Lower leg skin (tissue), 4 donors: ENCODE measurements around the gene ADD2. TPM values are rescaled to one million over a fixed set of nuclear protein-coding genes. Genes with fewer than 3 reads are reported as not detected.
"Not testable (repeated sequence)": the region's sequence is repeated elsewhere in the genome, so short reads cannot be mapped to it uniquely, and the experiment has no call there.

Experiments
- DNase-seq, 2 donors: peaks; one replicate each; pipeline ENCODE4 v3.0.0-alpha.2; 2019; ENCODE audit warnings: low spot score in 2 of 2
- H3K4me3 ChIP-seq: fragments of 200-600 bp; sonication (generic); 2 replicates; pipeline ENCODE4 v1.5.1; 2017; ENCODE audit warnings: mild to moderate bottlenecking, low read depth; ENCODE audit not compliant: poor library complexity, severe bottlenecking
- POLR2A ChIP-seq, 2 donors: fragments of 450-650 bp; IDR thresholded peaks; one replicate each; pipeline ENCODE4 v1.6.1; 2016 to 2017; ENCODE audit warnings: antibody characterized with exemption in 2 of 2, mild to moderate bottlenecking in 1 of 2, moderate library complexity in 1 of 2
- WGBS, 2 donors: methylation state at CpG; one replicate each; pipeline ENCODE4 v1.1.5; 2018; 5-methylcytosine and 5-hydroxymethylcytosine counted together
- intact Hi-C: fragments of 100-400 bp; cut with DNase I; formaldehyde crosslinking; loops from one replicate; pipeline ENCODE4 v1.15.0; 2023; ENCODE audit warnings: low total_unique reads
- total RNA-seq, 4 donors: library from RNA; depleted of rRNA; stranded (reverse); fragments of >200 nt; gene quantifications; one replicate each; pipeline ENCODE4 v1.1.0, GENCODE V29; 2016
- TF ChIP-seq, protein P1 (sequence below), 3 donors: fragments of 450-650 bp; IDR thresholded peaks; one replicate each; pipeline ENCODE4 v1.5.1; 2016; ENCODE audit warnings: antibody characterized with exemption in 3 of 3, mild to moderate bottlenecking in 3 of 3, moderate library complexity in 2 of 3

ADD2 gene
- total RNA-seq, 4 donors from 2014 or later: 0.17 to 1.2 (median 0.54) TPM

GRCh38 chr2:70799706-70800105 lies 31.7 kb upstream of the ADD2 start:
- no peak for DNase-seq
- intact Hi-C loops: no loop called here
- no peak overlapping the region for H3K4me3 ChIP-seq
- TF ChIP-seq, protein P1, sequence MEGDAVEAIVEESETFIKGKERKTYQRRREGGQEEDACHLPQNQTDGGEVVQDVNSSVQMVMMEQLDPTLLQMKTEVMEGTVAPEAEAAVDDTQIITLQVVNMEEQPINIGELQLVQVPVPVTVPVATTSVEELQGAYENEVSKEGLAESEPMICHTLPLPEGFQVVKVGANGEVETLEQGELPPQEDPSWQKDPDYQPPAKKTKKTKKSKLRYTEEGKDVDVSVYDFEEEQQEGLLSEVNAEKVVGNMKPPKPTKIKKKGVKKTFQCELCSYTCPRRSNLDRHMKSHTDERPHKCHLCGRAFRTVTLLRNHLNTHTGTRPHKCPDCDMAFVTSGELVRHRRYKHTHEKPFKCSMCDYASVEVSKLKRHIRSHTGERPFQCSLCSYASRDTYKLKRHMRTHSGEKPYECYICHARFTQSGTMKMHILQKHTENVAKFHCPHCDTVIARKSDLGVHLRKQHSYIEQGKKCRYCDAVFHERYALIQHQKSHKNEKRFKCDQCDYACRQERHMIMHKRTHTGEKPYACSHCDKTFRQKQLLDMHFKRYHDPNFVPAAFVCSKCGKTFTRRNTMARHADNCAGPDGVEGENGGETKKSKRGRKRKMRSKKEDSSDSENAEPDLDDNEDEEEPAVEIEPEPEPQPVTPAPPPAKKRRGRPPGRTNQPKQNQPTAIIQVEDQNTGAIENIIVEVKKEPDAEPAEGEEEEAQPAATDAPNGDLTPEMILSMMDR (IDR thresholded peaks at IDR 0.05): no peak
- 87 to 96% methylated on average over 2 of the region's 2 CpGs for WGBS, 2 donors

- H3K4me3 ChIP-seq, DNase-seq, intact Hi-C loops: not testable (repeated sequence)
- WGBS, 2 donors: 80 to 86% methylated on average over 3 of the region's 3 CpGs
These were observed 30.0 kb upstream of the ADD2 start for GRCh38 chr2:70797996-70798395.

GRCh38 chr2:70797506-70797905 lies 29.5 kb upstream of the ADD2 start:
- TF ChIP-seq, protein P1 (IDR thresholded peaks at IDR 0.05): no peak
- TF ChIP-seq POLR2A (IDR thresholded peaks at IDR 0.05): no peak
- intact Hi-C loops: no loop called here
- DNase-seq: no peak
- 36 to 40% methylated on average over 2 of the region's 2 CpGs for WGBS, 2 donors
- no peak overlapping the region for H3K4me3 ChIP-seq

- WGBS, 2 donors: 74 to 85% methylated on average over 1 of the region's 1 CpG
- H3K4me3 ChIP-seq: no peak overlapping the region
- DNase-seq: no peak
- no peak for TF ChIP-seq POLR2A (IDR thresholded peaks at IDR 0.05)
- TF ChIP-seq, protein P1 (IDR thresholded peaks at IDR 0.05): no peak
- intact Hi-C loops: no loop called here
These were observed 28.3 kb upstream of the ADD2 start for GRCh38 chr2:70796262-70796661.

DNA sequence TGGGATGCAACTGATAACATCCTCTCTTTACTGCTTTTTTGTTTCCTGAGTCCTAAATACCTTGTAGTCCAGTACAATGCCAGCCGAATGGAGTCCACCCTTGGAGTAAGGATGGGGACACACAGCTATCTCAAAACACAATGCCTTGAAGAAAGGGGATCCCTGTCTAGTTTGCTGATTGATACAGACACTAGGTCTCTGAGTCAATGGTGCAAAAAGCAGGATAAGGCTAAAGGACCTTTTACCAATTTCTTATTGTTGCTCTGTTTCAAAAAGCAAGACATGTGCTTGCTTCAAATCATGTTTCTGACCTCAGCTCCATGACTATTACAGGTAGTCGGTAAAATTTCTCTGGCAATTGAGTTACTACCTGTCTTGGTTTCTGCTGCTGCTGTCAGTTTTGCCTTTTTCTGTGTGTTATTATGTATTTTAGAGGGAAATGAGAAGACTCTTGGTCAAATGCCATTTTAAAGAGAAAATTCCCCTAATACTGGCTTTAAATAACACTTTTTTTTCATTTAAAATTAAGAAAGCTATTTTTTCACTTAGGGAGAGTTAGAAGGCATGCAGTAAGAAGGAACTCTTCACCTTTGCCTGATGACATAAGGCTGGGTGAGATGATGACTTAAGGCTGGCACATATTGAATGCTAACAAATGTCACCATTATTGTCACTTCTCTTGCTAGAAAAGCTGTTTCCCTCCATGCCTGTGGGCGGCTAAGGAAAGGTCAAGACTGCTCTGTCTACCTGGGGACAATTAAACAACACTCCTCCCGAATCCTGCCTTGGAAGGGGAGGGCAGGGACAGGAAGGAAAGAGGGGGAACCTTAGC lies 27.4 kb upstream of the ADD2 start:
- DNase-seq: no peak
- 75 to 76% methylated on average over 4 of the region's 4 CpGs for WGBS, 2 donors
- no peak for TF ChIP-seq POLR2A (IDR thresholded peaks at IDR 0.05)
- TF ChIP-seq, protein P1 (IDR thresholded peaks at IDR 0.05): no peak
- H3K4me3 ChIP-seq: no peak overlapping the region
- intact Hi-C loops: no loop called here

GRCh38 chr2:70793450-70793849 lies 25.4 kb upstream of the ADD2 start:
- no peak overlapping the region for H3K4me3 ChIP-seq
- intact Hi-C loops: no loop called here
- DNase-seq: no peak
- TF ChIP-seq POLR2A (IDR thresholded peaks at IDR 0.05): no peak
- WGBS, 2 donors: 73 to 76% methylated on average over 2 of the region's 2 CpGs
